Tibial nerve (tissue), 4 donors: ENCODE data around the gene XIRP2. TPM values are rescaled to one million over a fixed set of nuclear protein-coding genes. Genes with fewer than 3 reads are reported as not detected.

Experiments used
- DNase-seq, 2 donors: peaks; one replicate each; pipeline ENCODE4 v3.0.0-alpha.2; 2019; ENCODE audit warnings: low spot score in 2 of 2
- H3K27ac ChIP-seq, 4 donors: fragments of 200-600 bp; sonication (generic) in 3 of 4; one replicate each; pipeline ENCODE4 v1.5.1; 2017 to 2019; ENCODE audit warnings: mild to moderate bottlenecking in 1 of 4
- H3K27me3 ChIP-seq, 2 donors: fragments of 200-600 bp; sonication (generic) in 1 of 2; one replicate each; pipeline versions ENCODE4 v1.5.1 to v1.6.0; 2017 to 2019
- H3K36me3 ChIP-seq, 3 donors: fragments of 200-600 bp; sonication (generic); one replicate each; pipeline ENCODE4 v1.5.1; 2018 to 2019
- H3K4me1 ChIP-seq, 4 donors: fragments of 200-600 bp; sonication (generic) in 3 of 4; one replicate each; pipeline ENCODE4 v1.5.1; 2017 to 2019
- H3K4me3 ChIP-seq, 4 donors: fragments of 200-600 bp; sonication (generic) in 3 of 4; one replicate each; pipeline ENCODE4 v1.5.1; 2017 to 2019; ENCODE audit warnings: mild to moderate bottlenecking in 1 of 4, moderate library complexity in 1 of 4
- H3K9me3 ChIP-seq, 4 donors: fragments of 200-600 bp; sonication (generic) in 3 of 4; one replicate each; pipeline ENCODE4 v1.5.1; 2017 to 2019
- EP300 ChIP-seq, 2 donors: sonication (generic); formaldehyde crosslinking; IDR thresholded peaks; one replicate each; pipeline ENCODE4 v1.6.1; 2017; ENCODE audit warnings: antibody characterized with exemption in 2 of 2, mild to moderate bottlenecking in 1 of 2
- POLR2A ChIP-seq, 2 donors: fragments of 450-650 bp; IDR thresholded peaks; one replicate each; pipeline ENCODE4 v1.6.1; 2017; ENCODE audit warnings: antibody characterized with exemption in 2 of 2, mild to moderate bottlenecking in 2 of 2, moderate library complexity in 2 of 2
- WGBS, 2 donors: methylation state at CpG; one replicate each; pipeline ENCODE4 v1.1.5; 2018; 5-methylcytosine and 5-hydroxymethylcytosine counted together
- total RNA-seq, 4 donors: library from RNA; depleted of rRNA; stranded (reverse); fragments of >200 nt; gene quantifications; one replicate each; pipeline ENCODE4 v1.1.0, GENCODE V29; 2016
- TF ChIP-seq, protein P1 (sequence below), 5 experiments: fragments of 200-600 bp in 3 of 5; fragments of 450-650 bp in 2 of 5; sonication (generic) in 3 of 5; IDR thresholded peaks; one replicate each; pipeline ENCODE4 v1.5.1; 2016 to 2019; ENCODE audit warnings: antibody characterized with exemption in 5 of 5, mild to moderate bottlenecking in 3 of 5, moderate library complexity in 2 of 5

Gene XIRP2
- total RNA-seq, 4 donors from 2014 or later, result under 0.01 to 1.8 (median 0.96) TPM

DNA sequence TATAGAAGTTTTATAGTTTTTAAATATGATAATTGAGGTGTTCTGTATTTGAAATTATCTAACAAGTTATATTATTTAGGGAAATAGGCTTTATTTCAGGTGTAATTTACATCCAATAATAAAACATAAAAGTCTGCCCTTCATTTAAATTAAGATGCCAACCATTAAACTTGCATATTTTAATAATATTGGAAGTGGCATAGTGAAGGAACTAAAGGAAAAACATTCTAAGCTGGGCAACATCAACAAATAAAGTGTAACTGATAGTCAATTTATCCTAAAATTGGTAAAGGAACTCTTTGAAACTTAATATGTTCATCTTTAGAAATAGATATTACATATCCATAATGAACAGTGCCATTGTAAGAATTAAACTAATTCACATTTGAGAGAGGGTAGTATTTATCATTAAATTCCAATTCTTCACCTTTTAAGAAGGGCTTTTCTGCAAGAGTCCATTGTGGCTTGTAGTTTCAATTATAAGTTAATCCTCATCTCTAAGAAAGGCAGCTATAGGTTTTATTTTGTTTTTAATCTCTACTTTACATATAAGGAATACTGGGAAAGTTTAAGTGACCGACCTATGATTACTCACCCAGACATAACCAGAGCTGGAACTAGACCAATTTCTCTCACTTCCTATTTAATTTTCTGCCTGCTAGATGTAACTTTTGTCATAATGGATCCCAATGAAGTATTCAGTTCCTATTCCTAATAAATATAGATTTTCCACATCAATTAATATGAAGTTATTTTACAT is 401.6 kb downstream of the XIRP2 start:
- Histone ChIP-seq H3K4me1 (peaks cover 0 to 17% (median 13%) of the 10 kb centered on the region in 4 donors), H3K4me3 (no peak overlapping the region), H3K27ac (no peak overlapping the region), H3K27me3 (peaks cover 0 to 8% of the 10 kb centered on the region in 2 donors), H3K36me3 (no peaks in the 10 kb centered on the region), H3K9me3 (no peaks in the 10 kb centered on the region)
- TF ChIP-seq, protein P1, sequence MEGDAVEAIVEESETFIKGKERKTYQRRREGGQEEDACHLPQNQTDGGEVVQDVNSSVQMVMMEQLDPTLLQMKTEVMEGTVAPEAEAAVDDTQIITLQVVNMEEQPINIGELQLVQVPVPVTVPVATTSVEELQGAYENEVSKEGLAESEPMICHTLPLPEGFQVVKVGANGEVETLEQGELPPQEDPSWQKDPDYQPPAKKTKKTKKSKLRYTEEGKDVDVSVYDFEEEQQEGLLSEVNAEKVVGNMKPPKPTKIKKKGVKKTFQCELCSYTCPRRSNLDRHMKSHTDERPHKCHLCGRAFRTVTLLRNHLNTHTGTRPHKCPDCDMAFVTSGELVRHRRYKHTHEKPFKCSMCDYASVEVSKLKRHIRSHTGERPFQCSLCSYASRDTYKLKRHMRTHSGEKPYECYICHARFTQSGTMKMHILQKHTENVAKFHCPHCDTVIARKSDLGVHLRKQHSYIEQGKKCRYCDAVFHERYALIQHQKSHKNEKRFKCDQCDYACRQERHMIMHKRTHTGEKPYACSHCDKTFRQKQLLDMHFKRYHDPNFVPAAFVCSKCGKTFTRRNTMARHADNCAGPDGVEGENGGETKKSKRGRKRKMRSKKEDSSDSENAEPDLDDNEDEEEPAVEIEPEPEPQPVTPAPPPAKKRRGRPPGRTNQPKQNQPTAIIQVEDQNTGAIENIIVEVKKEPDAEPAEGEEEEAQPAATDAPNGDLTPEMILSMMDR (IDR thresholded peaks at IDR 0.05), result no peak
- no peak for TF ChIP-seq POLR2A (IDR thresholded peaks at IDR 0.05)
- TF ChIP-seq EP300 (IDR thresholded peaks at IDR 0.05), result no peak
- WGBS, 2 donors, result 69 to 78% methylated on average over 1 of the region's 1 CpG
- no peak for DNase-seq

DNA sequence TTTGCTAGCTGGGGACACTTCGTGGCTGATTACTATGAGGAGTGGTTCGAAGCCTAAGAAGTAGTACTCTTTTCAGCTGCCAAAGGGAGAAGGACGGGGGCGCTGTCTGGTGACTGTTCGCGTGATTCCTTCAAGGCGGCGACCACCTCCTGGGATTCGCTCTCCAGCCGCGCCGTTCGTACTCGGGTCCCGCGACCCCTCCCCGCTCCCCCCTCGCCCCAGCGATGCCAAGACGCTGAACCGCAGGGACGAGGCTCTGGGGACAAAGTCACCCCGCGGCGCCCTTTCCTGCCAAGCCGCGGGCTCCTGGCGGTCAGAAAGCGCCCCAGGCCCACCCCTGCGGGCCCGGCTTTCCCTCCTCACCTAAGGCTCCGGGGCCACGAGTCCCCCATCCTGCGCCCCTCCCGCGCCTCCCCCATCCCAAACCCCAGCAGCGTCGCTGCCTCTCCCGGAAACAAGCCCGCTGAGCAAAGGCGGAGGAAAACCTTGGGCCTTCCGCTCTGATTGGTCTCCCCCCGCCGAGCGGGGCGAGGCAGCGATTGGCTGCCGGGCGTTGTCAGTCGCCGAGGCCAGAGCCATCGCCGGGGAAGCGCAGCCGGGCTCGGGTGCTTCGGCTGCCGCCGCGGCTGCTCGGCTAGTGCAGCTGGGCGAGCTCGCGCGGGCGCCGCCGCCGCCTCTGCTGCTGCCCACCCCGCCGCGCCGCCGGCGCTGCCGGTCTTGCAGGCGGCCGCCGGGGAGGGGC is 404.3 kb downstream of the XIRP2 start, which contains the start of gene B3GALT1:
Gene B3GALT1, plus strand, starts transcription at position 572 of the 742 bp plus-strand sequence.
- H3K9me3 ChIP-seq, result no peaks in the 10 kb centered on the region
- 1% methylated on average over 47 to 55 of the region's 79 CpGs for WGBS, 2 donors
- no peaks in the 10 kb centered on the region for H3K36me3 ChIP-seq
- H3K4me1 ChIP-seq, result peaks cover 0 to 23% (median 13%) of the 10 kb centered on the region in 4 donors
- peaks cover 0 to 8% of the 10 kb centered on the region in 2 donors for H3K27me3 ChIP-seq
- TF ChIP-seq, protein P1 (IDR thresholded peaks at IDR 0.05), result peak in 3 of 5 experiments; percentile 12 to 45 (median 42)
- TF ChIP-seq POLR2A (IDR thresholded peaks at IDR 0.05), result peak; percentile 42 to 67
- peak in 1 of 2 donors; percentile 59 for TF ChIP-seq EP300 (IDR thresholded peaks at IDR 0.05)
- peak within 1 kb of the TSS; percentile 72 to 97 (median 86) for H3K27ac ChIP-seq
- peak within 1 kb of the TSS; percentile 58 to 96 (median 71) for H3K4me3 ChIP-seq
- peak; percentile 61 to 73 for DNase-seq

DNA sequence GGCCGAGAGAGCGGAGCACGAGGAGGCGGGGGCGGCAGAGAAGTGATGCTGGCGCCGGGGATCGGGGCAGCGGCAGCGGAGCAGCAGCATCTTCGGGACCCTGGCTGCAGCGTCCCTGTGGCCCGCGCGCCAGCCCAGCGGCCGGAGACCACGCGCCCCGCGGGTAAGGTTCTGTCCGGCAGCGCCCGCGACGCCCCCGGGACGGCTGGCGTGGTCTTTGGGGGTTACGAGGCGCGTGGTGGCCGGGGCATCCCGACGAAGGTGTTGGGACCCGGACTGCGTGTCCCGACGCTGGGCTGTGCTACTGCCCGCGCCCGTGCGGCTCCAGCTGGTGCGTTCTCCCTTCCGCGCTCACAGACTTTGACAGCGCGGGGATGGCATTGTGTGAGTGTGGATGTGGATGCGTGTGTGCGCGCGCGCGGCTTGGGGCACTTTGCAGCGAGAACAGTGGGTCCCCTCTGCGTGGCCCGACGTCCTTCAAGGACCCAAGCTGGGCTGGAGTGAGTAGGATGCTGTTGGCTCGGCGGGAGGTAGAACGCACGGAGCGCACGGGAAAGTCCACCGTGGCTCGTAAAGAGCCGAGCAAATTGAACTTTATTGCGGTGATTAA is 405.0 kb downstream of the XIRP2 start:
- DNase-seq, result peak in 1 of 2 donors; percentile 9
- peaks cover 0 to 8% of the 10 kb centered on the region in 2 donors for H3K27me3 ChIP-seq
- peak overlapping the region; percentile 53 to 96 (median 69) for H3K4me3 ChIP-seq
- H3K9me3 ChIP-seq, result no peaks in the 10 kb centered on the region
- H3K4me1 ChIP-seq, result peaks cover 0 to 23% (median 13%) of the 10 kb centered on the region in 4 donors
- no peaks in the 10 kb centered on the region for H3K36me3 ChIP-seq
- WGBS, 2 donors, result 2 to 4% methylated on average over 29 to 44 of the region's 68 CpGs
- TF ChIP-seq POLR2A (IDR thresholded peaks at IDR 0.05) (no peak), EP300 (IDR thresholded peaks at IDR 0.05) (no peak)
- TF ChIP-seq, protein P1 (IDR thresholded peaks at IDR 0.05), result no peak
- peak overlapping the region in 2 of 4 donors; percentile 39 to 97 for H3K27ac ChIP-seq

DNA sequence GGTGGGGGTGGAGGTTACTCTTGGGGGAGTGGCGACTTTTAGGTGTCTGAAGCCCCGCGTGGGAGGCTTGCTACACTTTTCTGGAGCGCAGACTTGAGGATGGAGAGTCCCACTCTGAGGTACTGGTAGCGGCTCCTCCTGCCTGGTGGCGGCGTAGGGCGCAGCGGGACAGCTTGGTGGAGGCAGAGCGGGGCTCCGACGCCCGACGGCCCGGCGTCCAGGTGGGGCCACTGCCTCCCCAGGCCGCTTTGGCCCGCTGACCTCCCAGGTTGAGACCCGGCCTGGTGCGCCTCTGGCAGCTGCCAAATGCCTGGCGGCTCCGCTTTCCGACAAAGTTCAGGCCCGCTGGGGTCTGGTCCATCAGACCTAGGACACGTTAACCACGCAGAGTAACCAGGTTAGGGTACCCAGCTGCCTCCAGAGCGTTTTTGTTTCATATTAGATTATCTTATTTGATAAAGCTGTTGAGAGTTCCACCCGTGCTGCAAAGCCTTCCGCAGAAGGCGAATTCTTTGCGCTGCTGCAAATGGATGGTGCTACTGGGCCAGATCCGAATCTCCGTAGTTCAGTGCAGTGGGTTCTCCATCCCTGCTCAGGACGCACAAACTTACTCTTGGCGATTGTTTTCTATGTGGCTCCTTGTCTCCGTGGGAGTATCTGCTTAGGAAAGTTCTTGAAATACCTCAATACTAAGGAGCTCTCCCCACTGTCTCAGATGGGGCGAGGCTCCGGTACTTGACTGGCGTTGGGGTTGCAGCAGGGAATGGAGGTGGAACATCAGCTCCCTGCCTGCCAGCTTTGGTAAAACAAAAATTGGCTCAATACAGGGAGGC is 405.9 kb downstream of the XIRP2 start:
- H3K27me3 ChIP-seq, result peaks cover 0 to 8% of the 10 kb centered on the region in 2 donors
- H3K27ac ChIP-seq, result peak overlapping the region in 1 of 4 donors; percentile 97
- peak overlapping the region; percentile 53 to 96 (median 69) for H3K4me3 ChIP-seq
- 2 to 3% methylated on average over 23 to 38 of the region's 39 CpGs for WGBS, 2 donors
- no peaks in the 10 kb centered on the region for H3K36me3 ChIP-seq
- H3K4me1 ChIP-seq, result peaks cover 0 to 23% (median 13%) of the 10 kb centered on the region in 4 donors
- H3K9me3 ChIP-seq, result no peaks in the 10 kb centered on the region
- no peak for TF ChIP-seq EP300 (IDR thresholded peaks at IDR 0.05)
- TF ChIP-seq, protein P1 (IDR thresholded peaks at IDR 0.05), result no peak
- no peak for TF ChIP-seq POLR2A (IDR thresholded peaks at IDR 0.05)
- DNase-seq, result peak in 1 of 2 donors; percentile 13
